A673 (cell line): Measurements from ENCODE around the gene CD37.

ENCODE experiments used
- EZH2 ChIP-seq: fragments of 200-600 bp; sonication (generic); IDR thresholded peaks from 2 replicates; pipeline ENCODE4 v1.6.1; 2017; ENCODE audit warnings: borderline replicate concordance, low read depth, mild to moderate bottlenecking, mixed read lengths, antibody characterized with exemption, low read length; ENCODE audit not compliant: poor library complexity, severe bottlenecking
- TF ChIP-seq, protein P1 (sequence below): fragments of 300-800, 200-600 bp; sonication (generic); conservative IDR thresholded peaks from 2 replicates; pipeline ENCODE4 v1.5.1; 2017; ENCODE audit warnings: low read depth, mild to moderate bottlenecking, antibody characterized with exemption, low read length, moderate library complexity, mixed read lengths

DNA sequence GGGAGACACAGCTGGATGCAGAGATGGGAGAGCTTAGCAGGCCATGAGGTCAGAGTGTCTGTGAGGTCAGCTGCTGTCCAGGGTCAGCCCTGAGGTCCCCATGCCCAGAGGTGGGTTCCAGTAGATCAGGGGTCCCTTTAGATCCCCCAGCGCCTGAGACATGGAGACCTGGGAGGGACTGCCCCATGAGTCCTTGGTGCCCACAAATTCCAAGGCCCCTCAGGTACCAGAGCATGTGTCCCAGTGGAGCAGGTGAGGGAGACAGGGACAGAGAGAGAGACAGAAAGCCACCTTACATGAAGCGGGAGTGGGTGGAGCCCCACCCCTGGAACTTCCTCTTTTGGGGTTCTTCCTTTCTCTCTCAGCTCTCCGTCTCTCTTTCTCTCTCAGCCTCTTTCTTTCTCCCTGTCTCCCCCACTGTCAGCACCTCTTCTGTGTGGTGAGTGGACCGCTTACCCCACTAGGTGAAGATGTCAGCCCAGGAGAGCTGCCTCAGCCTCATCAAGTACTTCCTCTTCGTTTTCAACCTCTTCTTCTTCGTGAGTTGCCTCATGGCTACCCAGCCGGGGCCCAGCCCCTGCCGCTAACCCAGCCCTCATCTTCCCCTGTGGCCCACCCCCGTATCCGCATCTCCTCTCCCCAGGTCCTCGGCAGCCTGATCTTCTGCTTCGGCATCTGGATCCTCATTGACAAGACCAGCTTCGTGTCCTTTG lies at the start of gene CD37:
- TF ChIP-seq, protein P1, sequence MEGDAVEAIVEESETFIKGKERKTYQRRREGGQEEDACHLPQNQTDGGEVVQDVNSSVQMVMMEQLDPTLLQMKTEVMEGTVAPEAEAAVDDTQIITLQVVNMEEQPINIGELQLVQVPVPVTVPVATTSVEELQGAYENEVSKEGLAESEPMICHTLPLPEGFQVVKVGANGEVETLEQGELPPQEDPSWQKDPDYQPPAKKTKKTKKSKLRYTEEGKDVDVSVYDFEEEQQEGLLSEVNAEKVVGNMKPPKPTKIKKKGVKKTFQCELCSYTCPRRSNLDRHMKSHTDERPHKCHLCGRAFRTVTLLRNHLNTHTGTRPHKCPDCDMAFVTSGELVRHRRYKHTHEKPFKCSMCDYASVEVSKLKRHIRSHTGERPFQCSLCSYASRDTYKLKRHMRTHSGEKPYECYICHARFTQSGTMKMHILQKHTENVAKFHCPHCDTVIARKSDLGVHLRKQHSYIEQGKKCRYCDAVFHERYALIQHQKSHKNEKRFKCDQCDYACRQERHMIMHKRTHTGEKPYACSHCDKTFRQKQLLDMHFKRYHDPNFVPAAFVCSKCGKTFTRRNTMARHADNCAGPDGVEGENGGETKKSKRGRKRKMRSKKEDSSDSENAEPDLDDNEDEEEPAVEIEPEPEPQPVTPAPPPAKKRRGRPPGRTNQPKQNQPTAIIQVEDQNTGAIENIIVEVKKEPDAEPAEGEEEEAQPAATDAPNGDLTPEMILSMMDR = no peak
- TF ChIP-seq EZH2 = no peak
